Smooth muscle cell (in vitro differentiated cells): Measurements from ENCODE around the gene CYSLTR1. TPM values are rescaled to one million over a fixed set of nuclear protein-coding genes. Genes with fewer than 3 reads are reported as not detected.

Experiments
- DNase-seq: peaks from one replicate; lab custom pipeline; 2025; ENCODE audit not compliant: unreplicated experiment; lab: John Stamatoyannopoulos, UW
- H2AFZ ChIP-seq: fragments of 200-600 bp; sonication (generic); 2 replicates; pipeline ENCODE4 v1.6.0; 2016; ENCODE audit warnings: antibody characterized with exemption, low read depth, mild to moderate bottlenecking
- H3F3A ChIP-seq: fragments of 200-600 bp; sonication (generic); 2 replicates; pipeline ENCODE4 v1.6.0; 2017; ENCODE audit warnings: antibody characterized with exemption, low read depth
- H3K27ac ChIP-seq: fragments of 200-600 bp; sonication (generic); 2 replicates; pipeline ENCODE4 v1.5.1; 2016; ENCODE audit warnings: low read depth, mild to moderate bottlenecking
- H3K27me3 ChIP-seq: fragments of 200-600 bp; sonication (generic); 2 replicates; pipeline ENCODE4 v1.6.1; 2016; ENCODE audit warnings: low read depth, mild to moderate bottlenecking
- H3K36me3 ChIP-seq: fragments of 200-600 bp; sonication (generic); 2 replicates; pipeline ENCODE4 v1.5.1; 2016; ENCODE audit warnings: low read depth
- H3K4me1 ChIP-seq: fragments of 200-600 bp; sonication (generic); 2 replicates; pipeline ENCODE4 v1.5.1; 2016; ENCODE audit warnings: low read depth
- H3K4me2 ChIP-seq: fragments of 200-600 bp; sonication (generic); 2 replicates; pipeline ENCODE4 v1.6.0; 2016; ENCODE audit warnings: mild to moderate bottlenecking
- H3K4me3 ChIP-seq: fragments of 200-600 bp; sonication (generic); 2 replicates; pipeline ENCODE4 v1.5.1; 2016; ENCODE audit warnings: mild to moderate bottlenecking
- H3K79me2 ChIP-seq: fragments of 200-600 bp; sonication (generic); 2 replicates; pipeline ENCODE4 v1.6.0; 2016; ENCODE audit warnings: low read depth, mild to moderate bottlenecking
- H3K9ac ChIP-seq: fragments of 200-600 bp; sonication (generic); 2 replicates; pipeline ENCODE4 v1.6.0; 2016; ENCODE audit warnings: low read depth
- H3K9me3 ChIP-seq: fragments of 200-600 bp; sonication (generic); replicated peaks from 2 replicates; pipeline ENCODE4 v1.5.1; 2016; ENCODE audit warnings: low read depth
- H4K20me1 ChIP-seq: fragments of 200-600 bp; sonication (generic); 2 replicates; pipeline ENCODE4 v1.6.0; 2016; ENCODE audit warnings: low read depth
- WGBS: methylation state at CpG from one replicate; pipeline ENCODE4 v1.1.7; 2016; ENCODE audit warnings: low lambda C conversion rate; 5-methylcytosine and 5-hydroxymethylcytosine counted together
- polyA plus RNA-seq: library from polyadenylated mRNA; unstranded; fragments of >200 nt; fragmentation: Nextera tagmentation; extraction: Ambion mirVana; gene quantifications from 2 replicates; pipeline ENCODE4 v1.2.1, GENCODE V29; 2016
- total RNA-seq: library from RNA; depleted of rRNA; stranded (reverse); fragments of >200 nt; gene quantifications from 2 replicates; pipeline ENCODE4 v1.2.3, GENCODE V29; 2014
- TF ChIP-seq, protein P1 (sequence below): fragments of 200-600 bp; sonication (generic); IDR thresholded peaks from 2 replicates; pipeline ENCODE4 v1.5.1; 2017; ENCODE audit warnings: borderline replicate concordance, mild to moderate bottlenecking, antibody characterized with exemption; ENCODE audit not compliant: insufficient read depth, poor library complexity, severe bottlenecking

Gene CYSLTR1
- total and polyA plus RNA-seq, 2 experiments from 2014 or later, result 3.4 to 6.0 TPM

DNA sequence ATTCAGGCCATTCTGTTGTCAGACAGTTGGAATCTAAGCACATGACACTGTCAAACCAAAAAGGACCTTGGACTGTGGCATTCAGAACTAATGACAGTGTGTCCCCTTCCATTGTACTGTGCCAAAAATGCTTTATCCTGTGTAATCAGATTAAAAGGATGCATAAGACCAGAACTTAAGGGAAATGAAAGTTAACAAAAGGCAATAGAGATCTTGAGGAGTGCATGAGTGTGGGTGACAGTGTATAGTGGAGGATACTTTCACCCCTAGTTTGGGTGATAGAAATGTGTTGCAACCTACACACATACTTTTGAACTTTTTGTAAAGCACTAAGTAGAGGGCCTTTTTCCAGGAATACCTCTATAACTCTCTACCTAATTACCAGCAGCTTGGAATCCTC is 4.5 kb downstream of the CYSLTR1 start:
- H3K27ac ChIP-seq, result peak overlapping the region; percentile 2
- no peaks in the 10 kb centered on the region for H4K20me1 ChIP-seq
- no peaks in the 10 kb centered on the region for H3F3A ChIP-seq
- no peak overlapping the region for H3K9ac ChIP-seq
- H3K27me3 ChIP-seq, result no peaks in the 10 kb centered on the region
- H3K4me1 ChIP-seq, result no peaks in the 10 kb centered on the region
- no peak for DNase-seq
- H3K36me3 ChIP-seq, result no peaks in the 10 kb centered on the region
- no peak overlapping the region for H2AFZ ChIP-seq
- TF ChIP-seq, protein P1, sequence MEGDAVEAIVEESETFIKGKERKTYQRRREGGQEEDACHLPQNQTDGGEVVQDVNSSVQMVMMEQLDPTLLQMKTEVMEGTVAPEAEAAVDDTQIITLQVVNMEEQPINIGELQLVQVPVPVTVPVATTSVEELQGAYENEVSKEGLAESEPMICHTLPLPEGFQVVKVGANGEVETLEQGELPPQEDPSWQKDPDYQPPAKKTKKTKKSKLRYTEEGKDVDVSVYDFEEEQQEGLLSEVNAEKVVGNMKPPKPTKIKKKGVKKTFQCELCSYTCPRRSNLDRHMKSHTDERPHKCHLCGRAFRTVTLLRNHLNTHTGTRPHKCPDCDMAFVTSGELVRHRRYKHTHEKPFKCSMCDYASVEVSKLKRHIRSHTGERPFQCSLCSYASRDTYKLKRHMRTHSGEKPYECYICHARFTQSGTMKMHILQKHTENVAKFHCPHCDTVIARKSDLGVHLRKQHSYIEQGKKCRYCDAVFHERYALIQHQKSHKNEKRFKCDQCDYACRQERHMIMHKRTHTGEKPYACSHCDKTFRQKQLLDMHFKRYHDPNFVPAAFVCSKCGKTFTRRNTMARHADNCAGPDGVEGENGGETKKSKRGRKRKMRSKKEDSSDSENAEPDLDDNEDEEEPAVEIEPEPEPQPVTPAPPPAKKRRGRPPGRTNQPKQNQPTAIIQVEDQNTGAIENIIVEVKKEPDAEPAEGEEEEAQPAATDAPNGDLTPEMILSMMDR, result no peak
- no peaks in the 10 kb centered on the region for H3K9me3 ChIP-seq
- H3K79me2 ChIP-seq, result no peaks in the 10 kb centered on the region
- H3K4me2 ChIP-seq, result no peak overlapping the region
- no peak overlapping the region for H3K4me3 ChIP-seq

DNA sequence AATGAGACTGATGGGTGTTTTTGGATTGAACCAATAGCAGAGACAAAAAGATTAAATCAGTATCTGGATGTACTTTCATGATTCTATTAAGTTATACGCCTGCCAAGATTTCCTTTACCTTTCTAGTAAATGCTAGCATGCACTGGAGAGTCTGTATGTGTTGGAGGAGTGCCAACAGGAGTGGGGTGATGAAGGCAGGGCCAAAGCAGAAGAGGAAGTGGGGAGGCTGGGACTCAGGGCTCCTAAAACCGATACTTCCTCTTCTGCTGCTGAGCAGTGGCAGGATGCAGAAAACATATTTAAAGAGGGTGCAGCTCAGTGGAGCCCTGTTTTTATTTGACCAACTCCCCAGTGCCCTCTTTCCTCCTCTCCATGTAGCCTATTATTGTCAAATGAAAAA is 5.6 kb downstream of the CYSLTR1 start:
- H3F3A ChIP-seq, result no peaks in the 10 kb centered on the region
- TF ChIP-seq, protein P1, result no peak
- 72% methylated on average over 2 of the region's 2 CpGs for WGBS
- H4K20me1 ChIP-seq, result no peaks in the 10 kb centered on the region
- H3K4me1 ChIP-seq, result no peaks in the 10 kb centered on the region
- no peaks in the 10 kb centered on the region for H3K79me2 ChIP-seq
- H3K4me2 ChIP-seq, result no peak overlapping the region
- no peaks in the 10 kb centered on the region for H3K36me3 ChIP-seq
- H3K9me3 ChIP-seq, result no peaks in the 10 kb centered on the region
- H3K27me3 ChIP-seq, result no peaks in the 10 kb centered on the region
- no peak overlapping the region for H2AFZ ChIP-seq
- no peak overlapping the region for H3K27ac ChIP-seq
- DNase-seq, result no peak
- no peak overlapping the region for H3K9ac ChIP-seq
- H3K4me3 ChIP-seq, result no peak overlapping the region

DNA sequence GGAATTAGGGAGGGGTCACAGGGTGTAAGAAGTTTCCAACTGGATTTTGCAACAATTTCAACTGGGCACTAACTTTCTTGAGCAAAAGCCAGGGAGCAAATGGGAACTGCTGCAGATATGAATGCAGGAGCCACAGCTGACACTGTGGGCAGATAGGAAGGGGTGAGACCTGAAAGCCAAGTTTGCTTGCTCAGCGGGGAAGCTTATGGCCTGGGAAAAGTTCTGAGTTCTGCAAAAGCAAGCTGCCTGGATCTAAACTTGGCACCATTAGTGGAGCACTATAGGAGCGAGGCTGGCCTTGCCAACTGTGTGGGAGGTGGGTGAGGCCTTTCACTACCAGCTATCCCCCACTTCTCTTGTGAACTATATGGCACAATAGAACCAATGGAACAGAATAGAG is 11.1 kb downstream of the CYSLTR1 start:
- WGBS, result 66% methylated on average over 2 of the region's 2 CpGs
- H3F3A ChIP-seq, result no peaks in the 10 kb centered on the region
- no peak for DNase-seq
- H3K4me3 ChIP-seq, result no peak overlapping the region
- no peak overlapping the region for H3K27ac ChIP-seq
- no peaks in the 10 kb centered on the region for H3K27me3 ChIP-seq
- TF ChIP-seq, protein P1, result no peak
- no peak overlapping the region for H2AFZ ChIP-seq
- H3K36me3 ChIP-seq, result no peaks in the 10 kb centered on the region
- H3K4me2 ChIP-seq, result no peak overlapping the region
- no peak overlapping the region for H3K9ac ChIP-seq
- no peaks in the 10 kb centered on the region for H3K4me1 ChIP-seq
- H4K20me1 ChIP-seq, result no peaks in the 10 kb centered on the region
- no peaks in the 10 kb centered on the region for H3K79me2 ChIP-seq
- H3K9me3 ChIP-seq, result no peaks in the 10 kb centered on the region

DNA sequence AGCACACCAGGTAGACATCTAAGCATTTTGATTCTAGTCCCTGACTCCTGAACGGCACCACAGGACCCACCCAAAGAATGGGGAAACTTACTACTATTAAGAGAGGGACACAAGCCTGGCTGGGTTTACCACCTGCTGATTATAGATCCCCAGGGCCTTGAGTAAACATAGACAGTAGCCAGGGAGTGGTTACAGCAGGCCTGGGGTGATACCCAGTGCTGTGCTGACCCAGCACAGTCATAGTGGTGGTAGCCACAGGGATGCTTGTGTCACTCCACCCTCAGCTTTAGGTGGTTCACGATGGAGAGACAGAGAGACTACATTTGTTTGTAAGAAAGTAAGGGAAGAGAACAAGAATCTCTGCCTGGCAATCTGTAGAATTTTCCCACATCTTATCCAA is 11.7 kb downstream of the CYSLTR1 start:
- WGBS, result 60% methylated on average over 2 of the region's 2 CpGs
- TF ChIP-seq, protein P1, result no peak
- Histone ChIP-seq H3K27ac (no peak overlapping the region), H3K36me3 (no peaks in the 10 kb centered on the region), H3K79me2 (no peaks in the 10 kb centered on the region), H3K9ac (no peak overlapping the region), H3K4me2 (no peak overlapping the region), H3K4me1 (no peaks in the 10 kb centered on the region), H3K9me3 (no peaks in the 10 kb centered on the region), H3K4me3 (no peak overlapping the region), H2AFZ (no peak overlapping the region), H4K20me1 (no peaks in the 10 kb centered on the region), H3F3A (no peaks in the 10 kb centered on the region), H3K27me3 (no peaks in the 10 kb centered on the region)
- no peak for DNase-seq
